GM21367 (cell line): Measurements from ENCODE around the gene APP.

ENCODE experiments used
- ATAC-seq: cut with Tn5 transposase; IDR thresholded peaks from one replicate; pipeline ENCODE4 v1.9.1; 2021; ENCODE audit not compliant: unreplicated experiment

APP gene

GRCh38 chr21:26070822-26071425 lies 99.6 kb downstream of the APP start:
- peak; percentile 62 for ATAC-seq

GRCh38 chr21:26070121-26070520 lies 100.4 kb downstream of the APP start:
- ATAC-seq = no peak

- no peak for ATAC-seq
Observed at GRCh38 chr21:26068776-26069175, 101.8 kb downstream of the APP start.

GRCh38 chr21:26067836-26068594 lies 102.6 kb downstream of the APP start:
- ATAC-seq = no peak

DNA sequence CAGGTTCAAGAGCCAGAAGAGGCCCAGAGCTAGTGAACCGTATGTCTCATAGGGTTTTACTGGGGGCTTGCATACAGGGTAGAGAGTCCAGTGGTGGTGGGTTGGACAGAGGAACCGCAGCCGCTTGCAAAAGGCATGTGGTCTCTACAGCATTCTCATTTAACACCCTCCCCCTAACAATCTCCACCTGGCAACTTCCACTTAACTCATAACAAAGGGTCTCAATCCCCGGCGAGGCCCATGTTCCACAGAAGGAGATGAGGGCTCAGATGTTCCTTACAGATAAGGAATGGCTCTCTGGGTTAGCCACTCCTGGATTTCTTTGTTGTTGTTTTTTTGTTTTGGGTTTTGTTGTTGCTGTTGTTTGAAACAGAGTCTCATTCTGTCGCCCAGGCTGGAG lies 106.1 kb downstream of the APP start:
- ATAC-seq = no peak

- no peak for ATAC-seq
Observed at GRCh38 chr21:26061437-26061836, 109.1 kb downstream of the APP start.

- ATAC-seq = no peak
Observed at GRCh38 chr21:26060335-26061115, 110.0 kb downstream of the APP start.

DNA sequence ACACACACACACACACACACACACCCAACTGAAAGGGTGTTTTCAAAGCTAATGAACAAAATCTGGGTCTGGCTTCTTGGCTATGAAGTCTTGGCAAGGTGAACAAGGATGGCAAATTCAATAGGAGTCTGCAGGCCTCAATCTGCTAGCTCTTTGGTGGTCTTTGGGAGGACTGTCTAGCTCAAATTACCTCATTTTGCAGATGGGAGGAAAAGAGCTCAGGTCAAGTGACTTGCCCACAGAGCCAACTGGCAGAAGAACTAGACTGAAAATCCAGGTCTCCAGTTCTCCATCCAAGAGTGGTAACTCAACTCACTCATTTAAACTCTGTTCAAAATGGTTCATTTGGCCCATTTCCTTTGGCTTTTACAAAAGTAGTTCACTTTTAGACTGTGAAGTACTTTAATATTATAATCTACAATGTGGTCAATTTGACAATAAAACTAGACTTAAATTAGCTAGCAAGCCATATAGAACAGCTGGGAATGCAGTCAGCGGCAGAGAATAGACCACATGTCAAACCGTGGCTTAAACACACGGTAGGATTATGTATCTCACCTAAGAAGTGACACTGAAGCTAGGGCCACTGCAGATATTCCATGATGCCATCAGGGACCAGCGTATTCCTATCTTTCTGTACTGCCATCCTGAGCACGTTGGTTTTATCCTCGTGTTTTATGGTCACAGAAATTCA lies 112.9 kb downstream of the APP start:
- ATAC-seq = no peak

DNA sequence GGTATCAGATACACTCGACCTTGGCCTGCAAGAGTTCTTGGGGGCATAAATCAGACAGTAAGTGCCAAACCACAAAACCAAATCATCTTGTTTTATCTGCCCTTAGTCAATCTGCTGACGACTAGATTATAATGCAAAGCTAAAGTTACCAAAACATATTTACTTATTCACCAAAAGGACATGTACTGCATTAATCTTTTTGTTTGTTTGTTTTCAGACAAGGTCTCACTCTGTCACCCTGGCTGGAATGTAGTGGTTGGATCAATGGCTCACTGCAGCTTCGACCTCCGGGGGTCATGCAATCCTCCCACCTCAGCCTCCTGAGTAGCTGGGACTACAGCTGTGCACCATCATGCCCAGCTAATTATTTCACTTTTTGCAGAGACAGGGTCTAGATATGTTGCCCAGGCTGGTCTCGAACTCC lies 114.7 kb downstream of the APP start:
- no peak for ATAC-seq

DNA sequence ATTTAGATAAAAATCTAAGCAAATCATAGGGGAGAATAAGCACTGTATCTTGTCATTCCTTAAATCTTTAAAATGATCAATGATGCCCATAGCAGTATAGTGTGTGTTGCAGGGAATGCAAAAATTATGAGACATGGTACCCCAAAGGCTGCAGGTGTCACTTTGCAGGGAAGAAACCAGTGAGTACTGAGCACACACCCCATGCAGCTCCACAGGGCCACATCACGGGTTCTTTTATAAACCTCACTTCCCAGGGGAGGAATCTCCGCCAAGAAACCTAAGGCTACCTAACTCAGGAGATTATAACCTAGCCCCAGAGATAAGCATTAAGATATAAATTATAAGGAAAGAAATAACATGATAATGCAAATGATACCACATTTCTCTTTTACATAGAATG lies 115.6 kb downstream of the APP start:
- no peak for ATAC-seq

- ATAC-seq = no peak
Observed at GRCh38 chr21:26052057-26052456, 118.5 kb downstream of the APP start.

- no peak for ATAC-seq
Observed at GRCh38 chr21:26050857-26051256, 119.7 kb downstream of the APP start.

GRCh38 chr21:26049803-26050202 lies 120.8 kb downstream of the APP start:
- no peak for ATAC-seq

GRCh38 chr21:26047279-26047967 lies 123.1 kb downstream of the APP start:
- ATAC-seq = no peak

- no peak for ATAC-seq
Observed at GRCh38 chr21:26043891-26044290, 126.7 kb downstream of the APP start.

- no peak for ATAC-seq
Observed at GRCh38 chr21:26042181-26042876, 128.2 kb downstream of the APP start.

DNA sequence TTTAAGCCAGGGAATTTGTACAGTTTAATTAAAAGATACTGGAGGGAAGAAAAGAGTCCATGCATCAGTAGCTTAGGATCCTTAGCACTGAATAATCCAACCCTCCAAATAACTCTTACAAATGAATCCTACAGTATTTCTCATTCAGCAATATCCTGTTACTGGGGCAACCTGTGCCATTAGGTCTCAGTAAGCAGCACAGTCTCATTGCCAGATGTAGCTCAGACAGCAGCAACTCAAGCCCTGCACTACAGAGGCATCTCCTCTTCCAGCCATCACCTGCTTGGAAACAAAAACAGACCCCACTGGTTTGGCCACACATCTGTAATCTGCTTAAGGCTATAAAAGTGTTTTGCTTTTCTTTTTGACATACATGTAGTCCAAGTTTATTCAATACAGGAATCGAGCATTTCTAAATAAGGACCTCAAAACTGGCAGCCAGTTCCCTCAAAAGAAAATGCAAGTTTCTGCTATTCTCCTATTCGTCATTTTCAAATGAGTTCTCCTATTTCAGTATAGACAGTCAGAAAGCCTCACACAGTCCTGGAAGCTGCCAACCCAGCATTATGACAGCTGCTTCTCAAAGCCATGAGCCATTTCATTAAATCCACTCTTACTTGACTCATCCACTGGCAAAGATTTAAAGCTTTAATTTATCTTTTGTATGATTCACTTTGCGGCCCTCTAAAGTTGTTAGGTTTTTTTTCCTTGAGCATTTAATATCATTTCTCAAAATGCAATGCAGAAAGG lies 129.0 kb downstream of the APP start:
- ATAC-seq = no peak

GRCh38 chr21:26036916-26037315 lies 133.7 kb downstream of the APP start:
- ATAC-seq = no peak

- ATAC-seq = no peak
Observed at GRCh38 chr21:26032263-26032662, 138.3 kb downstream of the APP start.
